ENCODE measurements around the gene LATS2. TPM values are rescaled to one million over a fixed set of nuclear protein-coding genes. Genes with fewer than 3 reads are reported as not detected.

LATS2 gene
- total RNA-seq, 6 experiments from 2014 or later: 6.8 to 12.8 (median 8.7) TPM

DNA sequence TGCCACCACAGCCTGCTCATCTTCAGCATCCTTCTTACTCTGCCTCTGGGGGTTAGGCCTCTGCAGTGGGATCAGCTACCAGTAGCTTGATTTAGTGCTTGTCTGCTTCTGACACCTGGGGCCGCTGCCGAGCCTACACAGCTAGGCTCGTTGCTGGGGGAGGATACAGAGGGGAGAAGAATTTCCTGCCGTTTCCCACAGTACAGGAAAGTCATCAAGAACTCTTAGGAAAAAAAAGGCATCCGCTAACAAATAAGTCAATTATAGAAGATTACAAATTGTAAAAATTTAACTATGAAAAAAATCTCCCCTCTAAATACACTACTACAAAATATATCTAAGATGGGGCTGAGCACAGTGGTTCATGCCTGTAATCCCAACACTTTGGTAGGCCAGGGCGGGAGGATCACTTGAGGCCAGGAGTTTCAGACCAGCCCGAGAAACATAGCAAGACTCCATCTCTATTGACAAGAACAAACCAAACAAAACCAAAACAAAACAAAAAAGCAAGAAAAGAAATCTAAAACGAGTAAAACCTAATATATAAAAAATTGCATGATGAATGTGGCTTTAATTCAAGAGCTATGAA is 26.7 kb downstream of the LATS2 start:
- H3K4me3 ChIP-seq: no peak overlapping the region
- H3K9me3 ChIP-seq: no peaks in the 10 kb centered on the region
- WGBS (ENCODE audit: insufficient coverage, low coverage, low lambda C conversion rate, missing lambda C conversion rate): 48% methylated on average over 7 of the region's 8 CpGs
- no peaks in the 10 kb centered on the region for H3K27me3 ChIP-seq
- TF ChIP-seq, protein P1, sequence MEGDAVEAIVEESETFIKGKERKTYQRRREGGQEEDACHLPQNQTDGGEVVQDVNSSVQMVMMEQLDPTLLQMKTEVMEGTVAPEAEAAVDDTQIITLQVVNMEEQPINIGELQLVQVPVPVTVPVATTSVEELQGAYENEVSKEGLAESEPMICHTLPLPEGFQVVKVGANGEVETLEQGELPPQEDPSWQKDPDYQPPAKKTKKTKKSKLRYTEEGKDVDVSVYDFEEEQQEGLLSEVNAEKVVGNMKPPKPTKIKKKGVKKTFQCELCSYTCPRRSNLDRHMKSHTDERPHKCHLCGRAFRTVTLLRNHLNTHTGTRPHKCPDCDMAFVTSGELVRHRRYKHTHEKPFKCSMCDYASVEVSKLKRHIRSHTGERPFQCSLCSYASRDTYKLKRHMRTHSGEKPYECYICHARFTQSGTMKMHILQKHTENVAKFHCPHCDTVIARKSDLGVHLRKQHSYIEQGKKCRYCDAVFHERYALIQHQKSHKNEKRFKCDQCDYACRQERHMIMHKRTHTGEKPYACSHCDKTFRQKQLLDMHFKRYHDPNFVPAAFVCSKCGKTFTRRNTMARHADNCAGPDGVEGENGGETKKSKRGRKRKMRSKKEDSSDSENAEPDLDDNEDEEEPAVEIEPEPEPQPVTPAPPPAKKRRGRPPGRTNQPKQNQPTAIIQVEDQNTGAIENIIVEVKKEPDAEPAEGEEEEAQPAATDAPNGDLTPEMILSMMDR (IDR thresholded peaks at IDR 0.05): no peak
- TF ChIP-seq POLR2A (IDR thresholded peaks at IDR 0.05): no peak
- DNase-seq (no peak), ATAC-seq (peak; percentile 31 to 57 (median 42))
- intact Hi-C loops (cut with DNase I): no loop called here
- H3K27ac ChIP-seq: peak overlapping the region in 1 of 3 donors; percentile 46
- H3K4me1 ChIP-seq: peaks cover 0 to 34% (median 9%) of the 10 kb centered on the region in 4 donors
- H3K36me3 ChIP-seq: no peaks in the 10 kb centered on the region

DNA sequence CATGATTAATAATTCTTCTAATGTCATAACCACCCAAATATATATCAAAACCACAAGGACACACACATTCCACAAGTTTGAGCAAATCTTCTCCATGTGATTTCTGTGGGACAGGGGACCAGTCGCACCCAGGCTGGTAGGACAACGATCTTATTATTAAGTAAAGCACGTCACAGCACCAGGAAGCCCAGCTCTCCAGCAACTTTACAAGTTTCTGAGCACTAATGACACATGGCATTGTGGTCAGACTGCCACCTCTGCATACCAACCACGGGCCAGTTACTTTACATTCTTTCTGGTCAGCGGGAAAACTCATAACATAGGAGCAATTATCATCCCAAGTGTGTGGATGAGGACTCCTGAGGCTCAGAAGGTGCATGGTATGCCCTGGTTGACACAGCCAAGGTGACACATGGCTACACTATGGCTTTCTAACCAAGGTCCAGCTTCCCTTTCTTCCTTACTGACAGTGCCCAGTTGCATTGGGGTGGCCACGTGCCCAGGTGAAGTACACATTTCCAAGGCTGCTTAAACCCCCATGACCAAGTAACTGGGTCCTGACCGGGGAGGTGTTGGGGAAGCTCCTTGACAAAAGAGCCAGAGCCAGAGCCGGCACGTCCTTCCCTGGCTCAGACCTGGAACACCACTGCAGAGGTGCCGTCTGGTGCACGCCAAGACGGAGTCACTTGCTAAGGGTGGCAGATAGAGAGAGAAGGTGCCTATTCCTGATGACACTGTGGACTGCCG is 27.4 kb downstream of the LATS2 start:
- H3K4me1 ChIP-seq: peaks cover 0 to 34% (median 9%) of the 10 kb centered on the region in 4 donors
- TF ChIP-seq, protein P1 (IDR thresholded peaks at IDR 0.05): no peak
- no peak for TF ChIP-seq POLR2A (IDR thresholded peaks at IDR 0.05)
- ATAC-seq (peak; percentile 47 to 59 (median 52)), DNase-seq (no peak)
- WGBS (ENCODE audit: insufficient coverage, low coverage, low lambda C conversion rate, missing lambda C conversion rate): 44% methylated on average over 4 of the region's 13 CpGs
- H3K27ac ChIP-seq: peak overlapping the region in 2 of 3 donors; percentile 9 to 46
- no peaks in the 10 kb centered on the region for H3K36me3 ChIP-seq
- H3K27me3 ChIP-seq: no peaks in the 10 kb centered on the region
- no peaks in the 10 kb centered on the region for H3K9me3 ChIP-seq
- H3K4me3 ChIP-seq: no peak overlapping the region
- intact Hi-C loops (cut with DNase I): no loop called here

DNA sequence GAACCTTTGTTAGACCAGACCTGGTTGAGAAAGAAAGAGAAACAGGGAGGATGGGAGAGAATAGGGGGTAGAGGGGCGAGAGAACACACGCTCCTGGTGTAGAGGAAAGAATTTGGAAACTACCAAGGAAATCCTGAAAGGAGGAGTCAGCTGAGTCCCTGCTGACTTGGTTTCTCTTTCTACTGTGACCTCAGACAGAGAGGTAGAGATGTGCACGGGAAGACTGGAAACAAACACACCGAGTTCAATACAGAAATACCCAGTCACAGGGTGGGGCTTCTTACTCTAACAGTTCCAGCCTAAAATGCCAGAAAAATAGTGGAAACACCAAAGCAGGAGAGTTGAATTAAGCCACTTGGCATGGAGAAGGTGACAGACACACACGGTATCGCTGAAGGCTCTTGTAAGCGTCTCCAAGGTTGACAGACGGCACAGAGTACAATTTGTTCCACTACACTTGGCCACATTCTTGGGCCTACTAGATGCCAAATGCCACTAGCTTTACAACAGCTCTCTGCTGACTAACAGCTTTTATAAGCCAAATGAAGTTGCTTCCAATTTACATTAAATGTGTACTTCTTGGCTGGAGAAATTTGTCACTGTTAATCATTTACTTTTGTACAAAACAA is 28.1 kb downstream of the LATS2 start:
- H3K4me1 ChIP-seq: peaks cover 0 to 34% (median 9%) of the 10 kb centered on the region in 4 donors
- H3K27ac ChIP-seq: peak overlapping the region in 2 of 3 donors; percentile 9 to 46
- H3K27me3 ChIP-seq: no peaks in the 10 kb centered on the region
- TF ChIP-seq, protein P1 (IDR thresholded peaks at IDR 0.05): no peak
- TF ChIP-seq POLR2A (IDR thresholded peaks at IDR 0.05): no peak
- DNase-seq (peak in 1 of 3 donors; percentile 58), ATAC-seq (peak; percentile 67 to 89 (median 78))
- 21% methylated on average over 7 of the region's 8 CpGs for WGBS (ENCODE audit: insufficient coverage, low coverage, low lambda C conversion rate, missing lambda C conversion rate)
- no peak overlapping the region for H3K4me3 ChIP-seq
- no peaks in the 10 kb centered on the region for H3K36me3 ChIP-seq
- peaks cover 0 to 3% (median 0%) of the 10 kb centered on the region in 4 donors for H3K9me3 ChIP-seq
- intact Hi-C loops (cut with DNase I): no loop called here

DNA sequence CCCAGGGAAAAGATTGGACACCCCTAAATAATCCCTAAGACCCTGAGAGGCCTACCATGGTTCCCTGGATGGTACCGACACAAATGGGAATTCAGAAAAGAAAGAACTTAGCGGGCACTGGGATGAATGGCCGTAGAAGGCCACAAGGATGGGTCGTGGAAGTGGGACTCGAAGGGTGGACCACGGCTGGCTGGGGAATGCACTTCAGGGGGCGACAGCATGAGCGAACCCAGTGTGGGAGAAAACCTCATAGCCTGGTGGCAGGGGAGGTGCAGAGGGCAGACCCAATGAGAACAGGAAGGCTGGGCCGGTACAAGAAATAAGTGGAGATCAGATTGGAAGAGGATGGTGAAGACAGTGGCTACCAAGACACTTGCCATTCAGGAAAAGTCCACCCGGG is 28.7 kb downstream of the LATS2 start:
- DNase-seq (no peak), ATAC-seq (no peak)
- H3K4me1 ChIP-seq: peaks cover 0 to 34% (median 9%) of the 10 kb centered on the region in 4 donors
- TF ChIP-seq, protein P1 (IDR thresholded peaks at IDR 0.05): no peak
- no peak for TF ChIP-seq POLR2A (IDR thresholded peaks at IDR 0.05)
- H3K36me3 ChIP-seq: no peaks in the 10 kb centered on the region
- no peak overlapping the region for H3K4me3 ChIP-seq
- 94% methylated on average over 9 of the region's 10 CpGs for WGBS (ENCODE audit: insufficient coverage, low coverage, low lambda C conversion rate, missing lambda C conversion rate)
- H3K27me3 ChIP-seq: no peaks in the 10 kb centered on the region
- intact Hi-C loops (cut with DNase I): no loop called here
- H3K27ac ChIP-seq: peak overlapping the region in 2 of 3 donors; percentile 9 to 46
- peaks cover 0 to 3% (median 0%) of the 10 kb centered on the region in 4 donors for H3K9me3 ChIP-seq
